HG03066 (cell line): Measurements from ENCODE around the gene CCDC88C.

Source experiments
- ATAC-seq: cut with Tn5 transposase; IDR thresholded peaks from one replicate; pipeline ENCODE4 v1.9.1; 2021; ENCODE audit warnings: low read depth; ENCODE audit not compliant: unreplicated experiment

The CCDC88C gene

DNA sequence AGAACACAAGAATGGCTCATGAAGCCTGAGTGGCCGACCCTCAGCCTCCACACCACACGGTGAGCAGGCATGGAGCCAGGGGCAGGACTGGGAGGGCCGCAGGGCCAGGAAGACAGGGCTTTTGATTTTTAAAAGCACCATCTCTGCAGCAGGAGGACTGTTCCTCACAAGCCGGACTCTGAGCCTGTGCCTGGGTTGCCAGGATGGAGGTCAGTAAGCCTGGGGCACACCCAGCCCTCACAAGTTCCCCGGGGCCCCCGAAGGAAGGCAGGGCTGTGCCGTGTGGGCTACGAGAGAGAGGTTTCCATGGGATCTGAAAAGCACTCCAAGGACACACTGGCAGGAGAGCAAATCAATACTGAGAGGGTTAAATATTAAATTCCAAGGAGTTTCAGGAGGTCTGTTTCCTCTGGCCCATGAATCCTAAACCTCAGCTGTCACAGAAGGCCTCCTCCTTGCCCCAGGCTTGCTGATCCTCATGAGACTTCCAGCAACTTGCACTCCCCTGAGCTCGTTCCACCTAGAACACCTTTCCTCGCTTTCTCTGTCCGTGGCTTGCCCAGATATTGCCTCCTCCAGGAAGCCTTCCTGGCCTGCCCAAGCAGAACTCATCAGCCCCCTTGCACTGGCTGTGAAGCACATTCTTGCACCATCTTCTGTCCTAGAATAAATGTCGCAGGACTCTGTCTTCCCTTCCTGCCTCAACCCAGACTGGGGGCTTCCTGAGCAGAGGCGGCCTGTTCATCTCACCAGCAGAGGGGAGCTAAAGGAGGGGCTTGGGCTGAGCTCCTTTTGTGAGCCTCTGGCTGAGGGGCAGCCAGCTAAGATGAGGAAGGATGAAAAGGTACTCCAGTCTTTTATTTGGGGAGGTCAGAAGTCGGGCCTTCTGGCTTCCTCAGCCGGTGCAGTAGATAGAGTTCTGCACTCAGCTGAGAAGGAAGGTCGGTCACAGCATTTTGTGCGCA is 64.6 kb downstream of the CCDC88C start:
- ATAC-seq, result no peak

DNA sequence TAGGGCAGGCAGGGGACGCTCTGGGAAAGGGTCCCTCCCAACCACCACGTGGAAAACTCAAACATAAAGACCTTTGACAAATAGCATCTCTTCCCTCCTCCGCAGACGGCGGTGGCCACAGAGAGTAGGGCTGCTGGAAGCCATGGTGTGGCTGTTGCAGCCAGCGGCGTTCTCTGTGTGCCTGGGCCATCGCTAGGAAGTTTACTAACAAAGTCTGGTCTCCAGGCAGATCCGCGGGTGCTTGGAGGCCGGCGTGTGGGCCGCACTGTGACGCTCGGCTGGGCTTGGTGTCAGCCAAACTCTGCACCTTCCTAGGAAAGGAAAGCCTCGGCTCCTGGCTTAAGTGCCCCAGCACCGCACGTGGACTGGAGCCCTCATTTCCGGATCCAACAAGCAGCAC is 65.6 kb downstream of the CCDC88C start:
- ATAC-seq, result no peak

- no peak for ATAC-seq
Observed at GRCh38 chr14:91351512-91351862, 66.1 kb downstream of the CCDC88C start.

DNA sequence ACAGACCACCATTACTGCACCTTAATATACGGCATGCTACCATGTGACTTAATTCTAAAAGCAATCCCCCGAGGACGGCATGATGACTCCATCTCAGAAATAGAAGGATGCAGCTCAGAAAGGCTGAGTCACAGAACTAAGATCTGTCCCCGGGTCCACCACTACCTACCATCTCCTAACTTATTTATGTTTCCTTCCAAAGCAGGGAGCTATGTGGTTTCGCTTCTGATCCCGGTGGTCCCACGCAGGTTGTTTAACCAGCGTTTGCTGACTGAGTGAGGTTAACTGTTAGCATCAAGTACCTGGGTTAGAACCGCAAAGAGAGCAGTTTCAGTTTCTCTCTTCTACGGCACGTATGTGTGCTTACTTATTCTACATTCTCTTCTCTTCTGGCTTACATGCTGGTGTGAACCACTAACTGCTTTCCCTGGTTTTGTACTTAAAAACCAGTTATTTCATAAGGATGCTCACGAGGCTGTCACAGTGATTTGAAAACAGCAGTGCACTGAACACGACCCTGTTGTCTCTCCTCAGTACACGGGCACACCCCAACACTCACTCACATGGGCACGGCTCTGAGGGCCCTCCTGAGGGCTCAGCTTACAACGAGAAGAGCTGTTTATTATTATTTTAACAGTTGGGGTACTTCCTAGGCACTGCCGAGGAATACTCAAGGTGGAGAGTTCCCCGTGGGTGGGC is 66.7 kb downstream of the CCDC88C start:
- peak; percentile 68 for ATAC-seq

DNA sequence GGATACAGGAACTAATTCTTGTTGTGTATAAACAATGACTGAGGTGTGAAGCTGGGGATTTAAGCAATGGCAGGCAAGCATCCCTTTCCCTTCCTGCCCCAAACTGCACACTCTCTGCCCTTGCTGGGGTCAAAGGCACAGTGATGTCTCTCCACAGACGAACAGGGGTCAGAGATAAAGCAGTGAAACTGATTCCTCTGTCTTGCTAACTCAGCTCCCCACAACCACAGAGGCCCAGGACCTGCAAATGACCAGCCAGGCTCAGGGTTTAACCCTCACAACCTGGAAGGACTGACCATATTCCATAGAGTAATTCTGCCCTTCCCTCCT is 67.2 kb downstream of the CCDC88C start:
- peak; percentile 9 for ATAC-seq

DNA sequence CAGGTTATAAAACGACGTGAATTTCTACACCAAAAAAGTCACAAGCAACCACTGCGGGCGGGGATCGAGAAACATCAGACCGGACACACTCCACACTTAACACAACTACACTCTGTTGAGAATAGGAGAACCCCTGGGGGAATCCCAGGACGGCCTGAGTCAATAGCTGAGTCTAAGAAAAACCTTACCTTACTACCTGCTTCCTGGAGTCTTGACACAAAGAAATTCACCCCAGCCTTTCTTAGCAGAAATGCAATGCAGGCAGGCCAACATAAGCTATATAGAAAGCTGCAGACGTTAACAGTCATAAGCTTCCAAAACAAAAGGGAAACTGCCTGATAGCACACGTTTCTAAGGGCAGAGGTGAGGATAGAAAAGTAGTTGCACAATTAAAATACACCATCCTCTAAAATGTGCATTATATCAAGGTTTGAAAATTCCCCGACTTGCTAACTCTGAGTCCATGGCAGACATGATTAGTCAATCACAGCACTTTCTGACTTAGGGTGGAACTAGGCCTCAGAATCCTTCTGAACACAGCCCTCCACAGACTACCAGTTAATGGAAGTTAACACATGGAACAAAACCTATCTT is 68.0 kb downstream of the CCDC88C start:
- ATAC-seq, result no peak

- no peak for ATAC-seq
Observed at GRCh38 chr14:91348845-91349465, 68.7 kb downstream of the CCDC88C start.

GRCh38 chr14:91346838-91347173 is 70.8 kb downstream of the CCDC88C start:
- no peak for ATAC-seq

DNA sequence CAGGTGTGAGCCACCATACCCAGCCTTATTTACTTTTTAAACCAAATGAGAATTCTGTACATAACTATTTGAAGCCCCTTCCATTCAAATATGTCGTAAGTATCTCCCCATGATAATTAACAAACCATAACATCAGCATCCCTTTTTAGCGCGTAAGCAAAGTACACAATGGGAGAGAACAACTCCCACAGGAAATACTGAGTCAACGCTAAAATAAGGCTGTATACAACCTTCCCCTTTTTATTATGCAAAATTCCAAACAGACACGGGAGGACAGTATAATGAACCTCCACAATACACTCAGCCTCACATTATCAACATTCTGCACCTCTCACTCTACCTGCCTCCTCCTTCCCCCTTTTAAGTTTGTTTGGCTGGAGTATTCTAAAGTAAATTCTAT is 73.5 kb downstream of the CCDC88C start:
- no peak for ATAC-seq

- ATAC-seq, result no peak
Observed at GRCh38 chr14:91343051-91343450, 74.6 kb downstream of the CCDC88C start.

- no peak for ATAC-seq
Observed at GRCh38 chr14:91342206-91342760, 75.3 kb downstream of the CCDC88C start.

GRCh38 chr14:91341751-91342154 is 75.9 kb downstream of the CCDC88C start:
- no peak for ATAC-seq

DNA sequence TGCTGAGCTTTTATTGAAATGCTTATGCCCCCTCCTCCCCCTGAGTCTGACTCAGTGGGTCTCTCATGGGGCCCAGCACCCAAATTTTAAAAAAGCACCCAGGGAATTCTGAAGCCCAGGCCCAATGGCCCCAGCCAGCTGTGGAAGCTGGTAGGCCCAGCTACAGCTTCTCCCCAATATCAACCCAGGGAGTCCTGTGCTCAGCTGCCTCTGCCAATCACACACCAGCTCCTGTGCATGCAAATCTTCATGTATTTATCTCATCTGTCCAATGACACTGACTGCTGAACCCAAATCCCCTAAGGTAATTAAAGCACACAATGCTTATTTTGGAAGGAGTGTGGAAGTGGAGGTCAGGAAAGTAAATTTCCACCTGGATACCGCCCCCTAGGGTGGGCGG is 76.3 kb downstream of the CCDC88C start:
- no peak for ATAC-seq

- ATAC-seq, result no peak
Observed at GRCh38 chr14:91339671-91340369, 77.8 kb downstream of the CCDC88C start.

GRCh38 chr14:91339076-91339475 is 78.5 kb downstream of the CCDC88C start:
- ATAC-seq, result no peak

GRCh38 chr14:91338379-91338778 is 79.2 kb downstream of the CCDC88C start:
- ATAC-seq, result no peak

DNA sequence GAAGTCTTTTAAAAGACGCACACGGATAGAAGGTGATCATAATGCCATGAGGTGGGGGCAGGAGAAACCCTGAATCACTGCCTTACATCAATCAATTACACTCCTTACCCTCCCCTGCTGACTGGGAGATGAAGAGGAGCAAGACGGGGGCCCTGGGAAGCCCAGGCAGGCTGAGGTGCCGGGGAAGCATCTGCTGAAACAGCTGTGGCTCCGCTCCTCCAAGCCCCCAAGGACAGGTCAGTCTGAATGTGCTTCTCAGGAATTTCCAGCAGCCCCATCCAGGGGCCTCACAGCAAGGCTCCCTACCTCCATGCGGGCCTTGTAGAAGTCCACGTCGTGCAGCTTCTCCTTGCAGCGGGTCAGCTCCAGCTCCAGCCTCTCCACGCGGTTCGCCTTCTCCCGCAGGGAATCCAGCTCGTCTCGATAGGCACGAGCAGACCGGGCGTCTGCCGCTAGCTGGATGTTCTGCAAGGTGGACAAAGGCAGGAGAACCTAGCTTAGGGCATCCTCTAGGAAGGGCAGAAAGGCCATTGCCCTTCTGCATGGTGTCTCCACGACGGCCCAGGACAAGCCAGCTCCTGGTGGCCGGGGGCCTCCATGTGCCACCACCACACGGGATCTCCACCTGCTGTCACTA is 79.8 kb downstream of the CCDC88C start:
- no peak for ATAC-seq

DNA sequence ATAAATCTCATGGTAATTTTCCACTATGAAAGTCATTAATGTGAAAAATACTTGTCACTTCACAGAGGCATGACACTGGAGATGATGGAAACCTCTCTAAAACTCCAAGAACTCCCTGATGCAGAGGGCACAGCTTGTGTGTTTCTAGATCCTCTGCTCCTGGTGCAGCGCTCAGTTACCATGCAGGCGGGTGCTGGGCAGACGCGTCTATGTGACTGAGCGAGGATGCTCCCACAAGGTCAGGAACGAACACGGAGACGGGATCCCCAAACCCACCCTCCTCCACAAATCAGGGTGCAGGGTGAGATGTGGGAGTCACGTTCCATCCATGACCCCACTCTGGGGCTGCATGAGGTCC is 81.5 kb downstream of the CCDC88C start:
- no peak for ATAC-seq

GRCh38 chr14:91335191-91336092 is 82.2 kb downstream of the CCDC88C start:
- no peak for ATAC-seq
